Measurements from ENCODE around the gene IL17RB. TPM values are rescaled to one million over a fixed set of nuclear protein-coding genes. Genes with fewer than 3 reads are reported as not detected.

Gene IL17RB
- total and polyA plus RNA-seq, 8 donors: 4.0 to 18.8 (median 6.6) TPM

GRCh38 chr3:53888232-53888631 is 41.9 kb downstream of the IL17RB start:
- peaks cover 0 to 20% (median 7%) of the 10 kb centered on the region in 3 donors for H3K36me3 ChIP-seq

GRCh38 chr3:53890726-53891475 is 44.5 kb downstream of the IL17RB start:
- peaks cover 5 to 25% (median 9%) of the 10 kb centered on the region in 3 donors for H3K4me1 ChIP-seq
- intact Hi-C loops (cut with DNase I): no loop called here
- H3K9me3 ChIP-seq: no peaks in the 10 kb centered on the region
- peak; percentile 52 to 64 (median 62) for ATAC-seq
- H3K27me3 ChIP-seq: no peaks in the 10 kb centered on the region
- FAIRE-seq: no peak
- DNase-seq: peak in 4 of 6 donors; percentile 40 to 50 (median 42)
- H3K4me3 ChIP-seq: peak overlapping the region; percentile 80 to 93 (median 92)
- 1 to 2% methylated on average over 21 of the region's 21 CpGs for WGBS, 2 donors
- no peak for TF ChIP-seq CTCF (IDR thresholded peaks at IDR 0.05)
- H3K27ac ChIP-seq: peak overlapping the region; percentile 97 to 99 (median 97)
- H3K36me3 ChIP-seq: no peaks in the 10 kb centered on the region

More at GRCh38 chr3:53888232-53888631, 41.9 kb downstream of the IL17RB start:
- Histone ChIP-seq H3K27ac (no peak overlapping the region), H3K4me3 (no peak overlapping the region), H3K27me3 (no peaks in the 10 kb centered on the region), H3K9me3 (no peaks in the 10 kb centered on the region), H3K4me1 (peaks cover 5 to 25% (median 9%) of the 10 kb centered on the region in 3 donors)
- FAIRE-seq: no peak
- WGBS, 2 donors: 26 to 35% methylated on average over 1 of the region's 1 CpG
- no peak for DNase-seq
- no peak for ATAC-seq
- intact Hi-C loops (cut with DNase I): no loop called here
- no peak for TF ChIP-seq CTCF (IDR thresholded peaks at IDR 0.05)

- Histone ChIP-seq H3K27ac (peak within 1 kb of the TSS; percentile 97 to 99 (median 97)), H3K9me3 (no peaks in the 10 kb centered on the region), H3K4me1 (peaks cover 5 to 25% (median 9%) of the 10 kb centered on the region in 3 donors), H3K4me3 (peak within 1 kb of the TSS; percentile 80 to 93 (median 92)), H3K36me3 (no peaks in the 10 kb centered on the region), H3K27me3 (peaks cover 0 to 5% (median 0%) of the 10 kb centered on the region in 4 donors)
- peak; percentile 97 for FAIRE-seq
- intact Hi-C loops (cut with DNase I): no loop called here
- DNase-seq: peak; percentile 93 to 100 (median 98)
- ATAC-seq: peak; percentile 94 to 98 (median 96)
- TF ChIP-seq CTCF (IDR thresholded peaks at IDR 0.05): no peak
- 0% methylated on average over 65 to 73 of the region's 73 CpGs for WGBS, 2 donors
These were observed 45.3 kb downstream of the IL17RB start, which contains the start of gene SELENOK for GRCh38 chr3:53891497-53892285. Gene SELENOK (minus strand): TSS chr3:53891859.

GRCh38 chr3:53892286-53892637 is 45.9 kb downstream of the IL17RB start:
- DNase-seq: no peak
- 46 to 57% methylated on average over 4 of the region's 4 CpGs for WGBS, 2 donors
- H3K27me3 ChIP-seq: peaks cover 0 to 5% (median 0%) of the 10 kb centered on the region in 4 donors

More at GRCh38 chr3:53892286-53892637, 45.9 kb downstream of the IL17RB start:
- H3K4me3 ChIP-seq: peak overlapping the region; percentile 8 to 93 (median 54)
- ATAC-seq: no peak
- no peaks in the 10 kb centered on the region for H3K36me3 ChIP-seq
- H3K27ac ChIP-seq: peak overlapping the region; percentile 97 to 99 (median 97)
- intact Hi-C loops (cut with DNase I): no loop called here
- FAIRE-seq: no peak
- peaks cover 5 to 25% (median 9%) of the 10 kb centered on the region in 3 donors for H3K4me1 ChIP-seq
- no peaks in the 10 kb centered on the region for H3K9me3 ChIP-seq
- no peak for TF ChIP-seq CTCF (IDR thresholded peaks at IDR 0.05)
